Caco-2 (cell line): ENCODE data around the gene CD300H. TPM values are rescaled to one million over a fixed set of nuclear protein-coding genes. Genes with fewer than 3 reads are reported as not detected.

Experiments
- BruUV-seq: library from RNA; stranded (reverse); fragments of 400-500 nt; replicated peaks from 2 replicates; lab custom pipeline; 2021; lab: Mats Ljungman, UMichigan
- CTCF ChIA-PET: fragments of 300-600 bp; sonication (Branson Sonifier 250); formaldehyde crosslinking; loops from one replicate; lab custom pipeline; 2022; ENCODE audit warnings: antibody characterized with exemption; lab: Charles Lee
- POLR2A ChIA-PET: fragments of 300-600 bp; sonication (Branson Sonifier 250); formaldehyde crosslinking; loops from one replicate; lab custom pipeline; 2022; ENCODE audit warnings: antibody characterized with exemption; lab: Charles Lee
- DNase-seq, 2 experiments: peaks; one replicate each; pipeline versions ENCODE4 v3.0.0 to v3.0.0-alpha.2; 2020 to 2022
- H3K27me3 ChIP-seq: replicated peaks from 2 replicates; pipeline ENCODE4 v1.6.0; 2011; ENCODE audit warnings: low read length; ENCODE audit not compliant: control insufficient read depth, insufficient read depth
- H3K36me3 ChIP-seq: 2 replicates; pipeline ENCODE4 v1.5.1; 2011; ENCODE audit warnings: low read length; ENCODE audit not compliant: control insufficient read depth, insufficient read depth
- H3K4me1 ChIP-seq: fragments of 250-450 bp; sonication (Bioruptor Pico); 2 replicates; pipeline ENCODE4 v1.5.1; 2020; ENCODE audit warnings: mild to moderate bottlenecking
- H3K4me3 ChIP-seq: 2 replicates; pipeline ENCODE4 v1.5.1; 2011; ENCODE audit warnings: low read depth, mild to moderate bottlenecking, control low read depth, low read length
- H3K9me3 ChIP-seq: fragments of 250-450 bp; sonication (Bioruptor Pico); 2 replicates; pipeline ENCODE4 v1.5.1; 2020; ENCODE audit warnings: mild to moderate bottlenecking, moderate library complexity
- H3K27ac Mint-ChIP-seq: one replicate; pipeline ENCODE4 v1.8.0; 2022; ENCODE audit warnings: mixed read lengths; ENCODE audit not compliant: unreplicated experiment
- H3K27me3 Mint-ChIP-seq: one replicate; pipeline ENCODE4 v1.8.0; 2022; ENCODE audit warnings: mixed read lengths; ENCODE audit not compliant: insufficient read depth, unreplicated experiment
- H3K36me3 Mint-ChIP-seq: one replicate; pipeline ENCODE4 v1.8.0; 2022; ENCODE audit warnings: mild to moderate bottlenecking, mixed read lengths; ENCODE audit not compliant: insufficient read depth, unreplicated experiment
- H3K4me1 Mint-ChIP-seq: one replicate; pipeline ENCODE4 v1.8.0; 2022; ENCODE audit warnings: low read depth, mixed read lengths; ENCODE audit not compliant: unreplicated experiment
- H3K4me3 Mint-ChIP-seq: one replicate; pipeline ENCODE4 v1.8.0; 2022; ENCODE audit warnings: mild to moderate bottlenecking, moderate library complexity, mixed read lengths; ENCODE audit not compliant: unreplicated experiment
- H3K9me3 Mint-ChIP-seq: one replicate; pipeline ENCODE4 v1.8.0; 2022; ENCODE audit warnings: mixed read lengths; ENCODE audit not compliant: unreplicated experiment
- intact Hi-C: fragments of 100-400 bp; cut with micrococcal nuclease; formaldehyde crosslinking; loops from one replicate; pipeline ENCODE4 v1.10.0; 2022; ENCODE audit not compliant: unreplicated experiment
- total RNA-seq: library from RNA; stranded (reverse); gene quantifications from 2 replicates; pipeline ENCODE4 v1.2.3, GENCODE V29; 2022
- TF ChIP-seq, protein P1 (sequence below), 2 experiments: fragments of 200-600 bp in 1 of 2; IDR thresholded peaks; 1 replicate in 1 of 2; 2 replicates in 1 of 2; pipeline versions ENCODE4 v1.5.1 to v1.8.0; 2011 to 2022; ENCODE audit warnings: antibody characterized with exemption in 1 of 2, control low read depth in 1 of 2, inconsistent platforms in 1 of 2, low read depth in 1 of 2, low read length in 1 of 2, mild to moderate bottlenecking in 1 of 2, moderate library complexity in 1 of 2; ENCODE audit not compliant: insufficient read depth in 1 of 2, severe bottlenecking in 1 of 2, unreplicated experiment in 1 of 2

CD300H gene
- total RNA-seq, 1 experiment from 2014 or later, result not detected

GRCh38 chr17:74592087-74592990 lies 25.0 kb upstream of the CD300H start, which contains the start of gene CD300LD:
Gene CD300LD, minus strand, starts transcription at chr17:74592283. Its CDS starts 81 bp downstream, at chr17:74592202.
- H3K9me3 ChIP-seq, result no peaks in the 10 kb centered on the region
- Mint-ChIP-seq H3K4me1 (no peaks in the 10 kb centered on the region), H3K27ac (no peak within 1 kb of the TSS), H3K27me3 (peaks cover 23% of the 10 kb centered on the region), H3K36me3 (no peaks in the 10 kb centered on the region), H3K9me3 (no peaks in the 10 kb centered on the region), H3K4me3 (no peak within 1 kb of the TSS)
- TF ChIP-seq, protein P1, sequence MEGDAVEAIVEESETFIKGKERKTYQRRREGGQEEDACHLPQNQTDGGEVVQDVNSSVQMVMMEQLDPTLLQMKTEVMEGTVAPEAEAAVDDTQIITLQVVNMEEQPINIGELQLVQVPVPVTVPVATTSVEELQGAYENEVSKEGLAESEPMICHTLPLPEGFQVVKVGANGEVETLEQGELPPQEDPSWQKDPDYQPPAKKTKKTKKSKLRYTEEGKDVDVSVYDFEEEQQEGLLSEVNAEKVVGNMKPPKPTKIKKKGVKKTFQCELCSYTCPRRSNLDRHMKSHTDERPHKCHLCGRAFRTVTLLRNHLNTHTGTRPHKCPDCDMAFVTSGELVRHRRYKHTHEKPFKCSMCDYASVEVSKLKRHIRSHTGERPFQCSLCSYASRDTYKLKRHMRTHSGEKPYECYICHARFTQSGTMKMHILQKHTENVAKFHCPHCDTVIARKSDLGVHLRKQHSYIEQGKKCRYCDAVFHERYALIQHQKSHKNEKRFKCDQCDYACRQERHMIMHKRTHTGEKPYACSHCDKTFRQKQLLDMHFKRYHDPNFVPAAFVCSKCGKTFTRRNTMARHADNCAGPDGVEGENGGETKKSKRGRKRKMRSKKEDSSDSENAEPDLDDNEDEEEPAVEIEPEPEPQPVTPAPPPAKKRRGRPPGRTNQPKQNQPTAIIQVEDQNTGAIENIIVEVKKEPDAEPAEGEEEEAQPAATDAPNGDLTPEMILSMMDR (IDR thresholded peaks at IDR 0.05; ENCODE audit: insufficient read depth in 1 of 2, low read depth in 1 of 2, low read length in 1 of 2, severe bottlenecking in 1 of 2, unreplicated experiment in 1 of 2), result no peak
- BruUV-seq, result no TSS peak
- H3K36me3 ChIP-seq, result no peaks in the 10 kb centered on the region
- ChIA-PET CTCF (no interaction called here), POLR2A (no interaction called here)
- no peak for DNase-seq
- intact Hi-C loops, result no loop called here
- H3K4me1 ChIP-seq, result no peaks in the 10 kb centered on the region
- H3K27me3 ChIP-seq, result no peaks in the 10 kb centered on the region
- H3K4me3 ChIP-seq, result no peak within 1 kb of the TSS

GRCh38 chr17:74591503-74591902 lies 24.2 kb upstream of the CD300H start:
- TF ChIP-seq, protein P1 (IDR thresholded peaks at IDR 0.05; ENCODE audit: insufficient read depth in 1 of 2, low read depth in 1 of 2, low read length in 1 of 2, severe bottlenecking in 1 of 2, unreplicated experiment in 1 of 2), result no peak
- Histone ChIP-seq H3K36me3 (no peaks in the 10 kb centered on the region), H3K27me3 (no peaks in the 10 kb centered on the region), H3K4me1 (no peaks in the 10 kb centered on the region), H3K9me3 (no peaks in the 10 kb centered on the region), H3K4me3 (no peak overlapping the region)
- Mint-ChIP-seq H3K36me3 (no peaks in the 10 kb centered on the region), H3K4me3 (no peak overlapping the region), H3K27ac (no peak overlapping the region), H3K27me3 (peaks cover 20% of the 10 kb centered on the region), H3K4me1 (no peaks in the 10 kb centered on the region), H3K9me3 (no peaks in the 10 kb centered on the region)
- BruUV-seq, result no TSS peak
- ChIA-PET CTCF (interaction anchor here (0.6 kb wide), 1 partner anchor 60 kb away, joined by 3 read pairs; no protein-coding TSS in a partner anchor), POLR2A (no interaction called here)
- no peak for DNase-seq
- intact Hi-C loops, result no loop called here

- DNase-seq, result no peak
- intact Hi-C loops, result no loop called here
- TF ChIP-seq, protein P1 (IDR thresholded peaks at IDR 0.05; ENCODE audit: insufficient read depth in 1 of 2, low read depth in 1 of 2, low read length in 1 of 2, severe bottlenecking in 1 of 2, unreplicated experiment in 1 of 2), result no peak
- Mint-ChIP-seq H3K27ac (no peak overlapping the region), H3K4me1 (no peaks in the 10 kb centered on the region), H3K9me3 (peaks cover 9% of the 10 kb centered on the region), H3K4me3 (no peak overlapping the region), H3K36me3 (no peaks in the 10 kb centered on the region), H3K27me3 (peaks cover 8% of the 10 kb centered on the region)
- no TSS peak for BruUV-seq
- Histone ChIP-seq H3K9me3 (0 out of 2 replicates have a peak, but pooled peaks cover 3% of the 10 kb centered on the region), H3K4me3 (no peak overlapping the region), H3K4me1 (no peaks in the 10 kb centered on the region), H3K27me3 (no peaks in the 10 kb centered on the region), H3K36me3 (no peaks in the 10 kb centered on the region)
- ChIA-PET POLR2A (no interaction called here), CTCF (no interaction called here)
Observed at GRCh38 chr17:74585711-74586110, 18.4 kb upstream of the CD300H start.
